Measurements from ENCODE around the gene MIER3. TPM values are rescaled to one million over a fixed set of nuclear protein-coding genes. Genes with fewer than 3 reads are reported as not detected.
"Not testable (repeated sequence)": the region's sequence is repeated elsewhere in the genome, so short reads cannot be mapped to it uniquely, and the experiment has no call there.

The MIER3 gene
- total RNA-seq, 4 donors from 2014 or later: 10.7 to 15.9 (median 14.9) TPM

GRCh38 chr5:56981548-56982315 is 29.8 kb upstream of the MIER3 start:
- TF ChIP-seq POLR2A (IDR thresholded peaks at IDR 0.05): no peak
- TF ChIP-seq EP300 (IDR thresholded peaks at IDR 0.05): no peak
- no peak for TF ChIP-seq POLR2AphosphoS5 (IDR thresholded peaks at IDR 0.05)
- no peak for TF ChIP-seq CTCF (IDR thresholded peaks at IDR 0.05)
- 68% methylated on average over 4 of the region's 4 CpGs for WGBS
- Histone ChIP-seq H3K4me1 (no peaks in the 10 kb centered on the region), H3K4me3 (no peak overlapping the region), H3K27ac (no peak overlapping the region), H3K9me3 (no peaks in the 10 kb centered on the region), H3K27me3 (peaks cover 4% of the 10 kb centered on the region), H3K36me3 (no peaks in the 10 kb centered on the region)
- no peak for DNase-seq (ENCODE audit: low spot score in 2 of 2)

GRCh38 chr5:56979968-56980367 is 28.0 kb upstream of the MIER3 start:
- Histone ChIP-seq H3K4me3 (no peak overlapping the region), H3K9me3 (no peaks in the 10 kb centered on the region), H3K4me1 (no peaks in the 10 kb centered on the region), H3K36me3 (no peaks in the 10 kb centered on the region), H3K27me3 (peaks cover 4% of the 10 kb centered on the region), H3K27ac (no peak overlapping the region)
- DNase-seq (ENCODE audit: low spot score in 2 of 2): no peak
- 70% methylated on average over 13 of the region's 13 CpGs for WGBS
- TF ChIP-seq CTCF (IDR thresholded peaks at IDR 0.05) (no peak), EP300 (IDR thresholded peaks at IDR 0.05) (no peak), POLR2AphosphoS5 (IDR thresholded peaks at IDR 0.05) (no peak), POLR2A (IDR thresholded peaks at IDR 0.05) (no peak)

GRCh38 chr5:56979526-56979925 is 27.6 kb upstream of the MIER3 start:
- WGBS: 80% methylated on average over 5 of the region's 5 CpGs
- DNase-seq (ENCODE audit: low spot score in 2 of 2); H3K27me3 ChIP-seq; H3K4me3 ChIP-seq; H3K36me3 ChIP-seq; H3K4me1 ChIP-seq; H3K9me3 ChIP-seq; H3K27ac ChIP-seq: not testable (repeated sequence)

GRCh38 chr5:56977822-56978221 is 25.9 kb upstream of the MIER3 start:
- WGBS: 59% methylated on average over 2 of the region's 2 CpGs
- no peak for TF ChIP-seq CTCF (IDR thresholded peaks at IDR 0.05)
- TF ChIP-seq EP300 (IDR thresholded peaks at IDR 0.05): no peak
- no peak for TF ChIP-seq POLR2A (IDR thresholded peaks at IDR 0.05)
- no peak for TF ChIP-seq POLR2AphosphoS5 (IDR thresholded peaks at IDR 0.05)
- peaks cover 10% of the 10 kb centered on the region for H3K27me3 ChIP-seq

GRCh38 chr5:56977021-56977420 is 25.1 kb upstream of the MIER3 start:
- no peaks in the 10 kb centered on the region for H3K4me1 ChIP-seq
- peaks cover 10% of the 10 kb centered on the region for H3K27me3 ChIP-seq
- no peak for TF ChIP-seq POLR2AphosphoS5 (IDR thresholded peaks at IDR 0.05)
- TF ChIP-seq CTCF (IDR thresholded peaks at IDR 0.05): no peak
- no peak for DNase-seq (ENCODE audit: low spot score in 2 of 2)
- H3K4me3 ChIP-seq: no peak overlapping the region
- WGBS: 94% methylated on average over 3 of the region's 3 CpGs
- no peaks in the 10 kb centered on the region for H3K36me3 ChIP-seq
- no peak overlapping the region for H3K27ac ChIP-seq
- no peaks in the 10 kb centered on the region for H3K9me3 ChIP-seq

More at GRCh38 chr5:56977822-56978221, 25.9 kb upstream of the MIER3 start:
- no peak for DNase-seq (ENCODE audit: low spot score in 2 of 2)
- Histone ChIP-seq H3K9me3 (no peaks in the 10 kb centered on the region), H3K4me1 (no peaks in the 10 kb centered on the region), H3K27ac (no peak overlapping the region), H3K36me3 (no peaks in the 10 kb centered on the region), H3K4me3 (no peak overlapping the region)

GRCh38 chr5:56974241-56974640 is 22.3 kb upstream of the MIER3 start:
- DNase-seq (ENCODE audit: low spot score in 2 of 2): no peak
- 85% methylated on average over 2 of the region's 2 CpGs for WGBS
- H3K9me3 ChIP-seq: no peaks in the 10 kb centered on the region
- peaks cover 9% of the 10 kb centered on the region for H3K27me3 ChIP-seq
- no peaks in the 10 kb centered on the region for H3K36me3 ChIP-seq
- TF ChIP-seq POLR2A (IDR thresholded peaks at IDR 0.05) (no peak), EP300 (IDR thresholded peaks at IDR 0.05) (no peak), POLR2AphosphoS5 (IDR thresholded peaks at IDR 0.05) (no peak), CTCF (IDR thresholded peaks at IDR 0.05) (no peak)
- H3K4me3 ChIP-seq: no peak overlapping the region
- H3K4me1 ChIP-seq: no peaks in the 10 kb centered on the region
- H3K27ac ChIP-seq: no peak overlapping the region
